ENCODE results near the gene GJA10. TPM values are rescaled to one million over a fixed set of nuclear protein-coding genes. Genes with fewer than 3 reads are reported as not detected.
"Not testable (repeated sequence)": the region's sequence is repeated elsewhere in the genome, so short reads cannot be mapped to it uniquely, and the experiment has no call there.

Gene GJA10
- total and polyA plus RNA-seq, 2 experiments from 2014 or later, result not detected

DNA sequence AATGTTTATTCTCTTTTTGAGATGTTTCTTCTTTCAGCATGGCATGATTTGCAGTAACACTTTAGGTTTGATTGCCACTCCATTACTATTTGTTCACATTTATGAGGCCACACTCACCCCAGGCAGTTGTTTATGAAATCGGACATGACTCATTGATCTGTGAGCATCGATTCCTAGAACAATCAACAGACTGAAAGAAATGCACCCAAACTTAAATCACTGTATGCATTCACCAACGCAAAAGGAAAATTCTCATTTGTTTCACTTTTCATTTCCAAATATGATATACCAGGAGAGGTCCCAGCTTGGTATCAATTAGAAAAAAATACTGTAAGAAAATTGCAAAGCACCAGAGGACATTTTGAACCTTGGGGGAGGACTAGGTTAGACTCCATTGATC, 5.4 kb upstream of the GJA10 start:
- Histone ChIP-seq H3K27me3 (replicated peaks; ENCODE audit: insufficient read depth) (peaks cover 17% of the 10 kb centered on the region; the same call in 1 of the 2 replicates), H3K4me2 (ENCODE audit: unreplicated experiment) (no peak overlapping the region), H3K27ac (no peak overlapping the region), H3K36me3 (ENCODE audit: low read depth) (no peaks in the 10 kb centered on the region), H3K9me2 (ENCODE audit: insufficient read depth) (no peaks in the 10 kb centered on the region), H2AFZ (no peak overlapping the region), H3K4me3 (no peak overlapping the region), H3K9ac (no peak overlapping the region), H4K20me1 (ENCODE audit: insufficient read depth) (no peaks in the 10 kb centered on the region), H3F3A (ENCODE audit: insufficient read depth) (no peaks in the 10 kb centered on the region), H3K79me2 (ENCODE audit: insufficient read depth) (no peaks in the 10 kb centered on the region), H3K4me1 (ENCODE audit: insufficient read depth) (no peaks in the 10 kb centered on the region), H3K9me3 (ENCODE audit: low read depth) (no peaks in the 10 kb centered on the region)
- WGBS, 2 experiments (ENCODE audit: low coverage in 1 of 2, low lambda C conversion rate in 2 of 2, missing lambda C conversion rate in 2 of 2), result 68 to 80% methylated on average over 3 of the region's 3 CpGs
- DNase-seq, result no peak
- TF ChIP-seq EZH2 (IDR thresholded peaks at IDR 0.05; ENCODE audit: insufficient read depth, poor library complexity, severe bottlenecking), result no peak
- TF ChIP-seq EZH2phosphoT487 (IDR thresholded peaks at IDR 0.05; ENCODE audit: insufficient read depth, low read depth), result no peak
- in situ Hi-C loops (cut with MboI), result no loop called here

DNA sequence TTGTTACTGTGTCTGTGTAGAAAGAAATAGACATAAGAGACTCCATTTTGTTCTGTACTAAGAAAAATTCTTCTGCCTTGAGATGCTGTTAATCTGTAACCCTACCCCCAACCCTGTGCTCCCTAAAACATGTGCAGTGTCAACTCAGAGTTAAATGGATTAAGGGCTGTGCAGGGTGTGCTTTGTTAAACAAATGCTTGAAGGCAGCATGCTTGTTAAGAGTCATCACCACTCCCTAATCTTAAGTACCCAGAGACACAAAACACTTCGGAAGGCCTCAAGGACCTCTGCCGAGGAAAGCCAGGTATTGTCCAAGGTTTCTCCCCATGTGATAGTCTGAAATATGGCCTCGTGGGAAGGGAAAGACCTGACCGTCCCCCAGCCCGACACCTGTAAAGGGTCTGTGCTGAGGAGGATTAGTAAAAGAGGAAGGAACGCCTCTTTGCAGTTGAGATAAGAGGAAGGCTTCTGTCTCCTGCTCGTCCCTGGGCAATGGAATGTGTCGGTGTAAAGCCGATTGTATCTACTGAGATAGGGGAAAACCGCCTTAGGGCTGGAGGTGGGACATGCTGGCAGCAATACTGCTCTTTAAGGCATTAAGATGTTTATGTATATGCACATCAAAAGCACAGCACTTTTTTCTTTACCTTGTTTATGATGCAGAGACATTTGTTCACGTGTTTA, 3.3 kb upstream of the GJA10 start:
- H3K36me3 ChIP-seq (ENCODE audit: low read depth); DNase-seq; in situ Hi-C loops (cut with MboI); H3K4me3 ChIP-seq; H4K20me1 ChIP-seq (ENCODE audit: insufficient read depth); H3F3A ChIP-seq (ENCODE audit: insufficient read depth); H3K27ac ChIP-seq; H3K9me2 ChIP-seq (ENCODE audit: insufficient read depth); H3K4me1 ChIP-seq (ENCODE audit: insufficient read depth); H3K9me3 ChIP-seq (ENCODE audit: low read depth); H2AFZ ChIP-seq; H3K79me2 ChIP-seq (ENCODE audit: insufficient read depth); H3K9ac ChIP-seq; H3K4me2 ChIP-seq (ENCODE audit: unreplicated experiment): not testable (repeated sequence)
- peaks cover 17% of the 10 kb centered on the region; the same call in 1 of the 2 replicates for H3K27me3 ChIP-seq (replicated peaks; ENCODE audit: insufficient read depth)
- 2 to 4% methylated on average over 10 to 11 of the region's 11 CpGs for WGBS, 2 experiments (ENCODE audit: low coverage in 1 of 2, low lambda C conversion rate in 2 of 2, missing lambda C conversion rate in 2 of 2)

DNA sequence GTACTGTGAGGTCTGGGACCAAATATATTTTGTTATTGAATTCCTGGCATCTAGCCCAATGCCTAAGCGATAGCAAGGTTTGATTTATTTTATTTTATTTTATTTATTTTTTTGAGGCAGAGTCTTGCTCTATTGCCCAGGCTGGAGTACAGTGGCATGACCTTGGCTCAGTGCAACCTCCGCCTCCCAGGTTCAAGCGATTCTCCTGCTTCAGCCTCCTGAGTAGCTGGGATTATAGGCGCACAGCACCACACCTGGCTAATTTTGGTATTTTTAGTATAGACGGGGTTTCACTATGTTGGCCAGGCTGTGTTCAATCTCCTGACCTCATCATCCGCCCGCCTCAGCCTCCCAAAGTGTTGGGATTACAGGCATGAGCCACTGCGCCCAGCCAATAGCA, 1.7 kb upstream of the GJA10 start:
- DNase-seq; H3K4me2 ChIP-seq (ENCODE audit: unreplicated experiment); H3K79me2 ChIP-seq (ENCODE audit: insufficient read depth); H3K4me3 ChIP-seq; H3K9me3 ChIP-seq (ENCODE audit: low read depth); H3K4me1 ChIP-seq (ENCODE audit: insufficient read depth); H4K20me1 ChIP-seq (ENCODE audit: insufficient read depth); H3F3A ChIP-seq (ENCODE audit: insufficient read depth); H3K36me3 ChIP-seq (ENCODE audit: low read depth); H2AFZ ChIP-seq; H3K9me2 ChIP-seq (ENCODE audit: insufficient read depth); in situ Hi-C loops (cut with MboI); H3K27ac ChIP-seq; H3K9ac ChIP-seq: not testable (repeated sequence)
- H3K27me3 ChIP-seq (replicated peaks; ENCODE audit: insufficient read depth), result peaks cover 17% of the 10 kb centered on the region; the same call in 1 of the 2 replicates
- 63 to 74% methylated on average over 8 of the region's 8 CpGs for WGBS, 2 experiments (ENCODE audit: low coverage in 1 of 2, low lambda C conversion rate in 2 of 2, missing lambda C conversion rate in 2 of 2)

DNA sequence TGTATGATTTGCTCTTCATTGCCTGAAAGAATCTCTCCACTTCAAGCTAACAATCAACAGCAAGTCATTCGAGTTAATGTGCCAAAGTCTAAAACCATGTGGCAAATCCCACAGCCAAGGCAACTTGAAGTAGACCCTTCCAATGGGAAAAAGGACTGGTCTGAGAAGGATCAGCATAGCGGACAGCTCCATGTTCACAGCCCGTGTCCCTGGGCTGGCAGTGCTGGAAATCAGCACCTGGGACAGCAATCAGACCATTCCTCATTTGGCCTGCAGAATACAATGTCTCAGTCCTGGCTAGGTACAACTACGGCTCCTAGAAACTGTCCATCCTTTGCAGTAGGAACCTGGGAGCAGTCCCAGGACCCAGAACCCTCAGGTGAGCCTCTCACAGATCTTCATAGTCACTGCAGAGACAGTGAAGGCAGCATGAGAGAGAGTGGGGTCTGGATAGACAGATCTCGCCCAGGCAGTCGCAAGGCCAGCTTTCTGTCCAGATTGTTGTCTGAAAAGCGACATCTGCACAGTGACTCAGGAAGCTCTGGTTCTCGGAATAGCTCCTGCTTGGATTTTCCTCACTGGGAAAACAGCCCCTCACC, 1.1 kb downstream of the GJA10 start:
- H2AFZ ChIP-seq, result no peak overlapping the region
- H3K36me3 ChIP-seq (ENCODE audit: low read depth), result no peaks in the 10 kb centered on the region
- no peaks in the 10 kb centered on the region for H3K9me3 ChIP-seq (ENCODE audit: low read depth)
- no peaks in the 10 kb centered on the region for H4K20me1 ChIP-seq (ENCODE audit: insufficient read depth)
- 30% methylated on average over 8 of the region's 8 CpGs for WGBS, 2 experiments (ENCODE audit: low coverage in 1 of 2, low lambda C conversion rate in 2 of 2, missing lambda C conversion rate in 2 of 2)
- no peak for TF ChIP-seq EZH2phosphoT487 (IDR thresholded peaks at IDR 0.05; ENCODE audit: insufficient read depth, low read depth)
- TF ChIP-seq EZH2 (IDR thresholded peaks at IDR 0.05; ENCODE audit: insufficient read depth, poor library complexity, severe bottlenecking), result no peak
- H3K9me2 ChIP-seq (ENCODE audit: insufficient read depth), result no peaks in the 10 kb centered on the region
- H3K4me3 ChIP-seq, result no peak overlapping the region
- in situ Hi-C loops (cut with MboI), result no loop called here
- no peaks in the 10 kb centered on the region for H3F3A ChIP-seq (ENCODE audit: insufficient read depth)
- peak; percentile 66 for DNase-seq
- peaks cover 8% of the 10 kb centered on the region; the same call in 1 of the 2 replicates for H3K27me3 ChIP-seq (replicated peaks; ENCODE audit: insufficient read depth)
- H3K79me2 ChIP-seq (ENCODE audit: insufficient read depth), result no peaks in the 10 kb centered on the region
- H3K9ac ChIP-seq, result no peak overlapping the region
- H3K27ac ChIP-seq, result no peak overlapping the region
- no peak overlapping the region for H3K4me2 ChIP-seq (ENCODE audit: unreplicated experiment)
- no peaks in the 10 kb centered on the region for H3K4me1 ChIP-seq (ENCODE audit: insufficient read depth)

DNA sequence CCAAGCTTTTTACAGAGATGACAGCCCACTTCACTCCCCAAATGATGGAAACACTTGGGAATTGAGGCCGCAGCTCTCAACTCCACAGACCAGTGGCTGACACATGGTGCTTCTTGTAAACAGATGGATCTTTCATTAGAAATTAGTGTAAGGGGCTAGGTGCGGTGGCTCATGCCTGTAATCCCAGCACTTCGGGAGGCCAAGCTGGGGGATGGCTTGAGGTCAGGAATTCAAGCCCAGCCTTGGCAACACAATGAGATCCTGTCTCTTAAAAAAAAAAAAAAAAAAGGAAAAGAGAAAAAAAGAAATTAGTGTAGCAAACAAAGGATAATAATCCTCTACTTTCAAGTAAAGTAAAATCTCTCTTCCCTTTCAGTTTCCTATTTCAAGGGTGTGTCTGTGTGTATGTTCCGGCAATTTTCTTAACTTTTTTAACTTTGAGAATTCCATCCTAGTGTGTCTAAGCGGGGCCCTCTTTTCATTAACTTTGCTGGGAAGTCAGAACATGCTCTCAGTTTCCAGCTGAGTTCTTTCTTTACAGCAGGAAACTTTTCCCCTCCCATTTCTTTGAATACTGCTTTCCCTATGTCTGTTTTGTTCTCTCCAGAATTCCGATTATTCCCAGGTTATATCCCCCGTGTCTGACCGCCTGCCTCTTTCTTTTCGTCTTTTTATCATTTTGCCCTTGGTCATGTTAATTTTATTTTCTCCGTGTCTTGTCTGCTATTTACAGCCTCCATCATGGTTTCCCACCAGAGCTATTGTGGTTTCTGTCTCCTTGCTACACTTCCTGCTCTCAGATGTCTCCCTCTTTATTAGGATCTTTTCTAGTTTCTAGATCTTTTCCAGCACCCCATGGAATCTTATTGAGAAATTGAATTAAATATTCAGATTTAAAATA, 16.0 kb downstream of the GJA10 start:
- H3K9ac ChIP-seq; H3K27ac ChIP-seq; H2AFZ ChIP-seq; H3K27me3 ChIP-seq (replicated peaks; ENCODE audit: insufficient read depth); H4K20me1 ChIP-seq (ENCODE audit: insufficient read depth); DNase-seq; H3K36me3 ChIP-seq (ENCODE audit: low read depth); H3K9me3 ChIP-seq (ENCODE audit: low read depth); H3K4me2 ChIP-seq (ENCODE audit: unreplicated experiment); H3K4me3 ChIP-seq; H3K79me2 ChIP-seq (ENCODE audit: insufficient read depth); H3F3A ChIP-seq (ENCODE audit: insufficient read depth); in situ Hi-C loops (cut with MboI); H3K9me2 ChIP-seq (ENCODE audit: insufficient read depth); H3K4me1 ChIP-seq (ENCODE audit: insufficient read depth): not testable (repeated sequence)
- WGBS, 2 experiments (ENCODE audit: low coverage in 1 of 2, low lambda C conversion rate in 2 of 2, missing lambda C conversion rate in 2 of 2), result 57 to 58% methylated on average over 10 of the region's 10 CpGs

All from GM23248 (cell line).